Kasumi-1 (cell line): ENCODE measurements around the gene DUSP16.
"Not testable (repeated sequence)": the region's sequence is repeated elsewhere in the genome, so short reads cannot be mapped to it uniquely, and the experiment has no call there.

Experiments used
- DNase-seq, 2 experiments: peaks; one replicate each; lab custom pipeline; 2025; lab: John Stamatoyannopoulos, UW

Gene DUSP16

GRCh38 chr12:12520273-12520672, 42.4 kb downstream of the DUSP16 start:
- DNase-seq: no peak

GRCh38 chr12:12519354-12519998, 43.2 kb downstream of the DUSP16 start:
- DNase-seq: no peak

DNA sequence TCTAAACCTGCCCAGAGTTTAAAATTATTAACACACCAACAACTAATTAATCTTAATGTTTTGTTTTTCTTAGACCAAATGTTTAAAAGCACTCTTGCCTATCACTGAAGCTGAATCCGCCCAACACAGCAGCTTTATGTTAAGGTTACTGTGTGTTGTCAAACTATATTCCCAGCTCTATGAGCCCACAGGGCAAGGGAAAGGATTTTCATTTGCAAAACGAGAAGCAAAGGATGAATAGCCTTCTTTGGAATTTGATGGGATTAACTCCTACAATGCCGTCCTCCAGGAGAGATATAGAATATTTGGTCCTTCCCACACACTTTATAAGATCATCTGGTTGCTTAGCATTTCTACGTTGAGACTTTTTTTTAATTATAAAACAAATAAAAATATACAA, 43.7 kb downstream of the DUSP16 start:
- DNase-seq: no peak

DNA sequence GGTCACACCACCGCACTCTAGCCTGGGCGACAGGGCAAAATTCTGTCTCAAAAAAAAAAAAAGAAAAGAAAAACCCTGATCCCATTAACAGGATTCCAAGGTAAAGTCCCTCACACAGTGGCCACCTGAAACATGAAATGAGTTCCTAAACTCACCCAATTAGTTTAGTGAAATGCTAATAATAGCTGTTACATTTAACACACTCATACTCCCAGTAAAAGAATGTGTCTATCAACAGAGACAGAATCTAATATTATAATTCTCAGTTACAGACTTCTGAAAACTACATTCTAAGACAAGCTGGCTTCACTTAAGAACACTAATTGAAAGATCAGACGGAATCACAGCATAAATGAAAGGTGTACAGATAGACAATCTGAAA, 44.2 kb downstream of the DUSP16 start:
- no peak for DNase-seq

- no peak for DNase-seq
These were observed 49.2 kb downstream of the DUSP16 start for GRCh38 chr12:12513416-12514006.

- no peak for DNase-seq
These were observed 50.6 kb downstream of the DUSP16 start for GRCh38 chr12:12511895-12512711.

GRCh38 chr12:12511021-12511783, 51.5 kb downstream of the DUSP16 start:
- no peak for DNase-seq

GRCh38 chr12:12510551-12510950, 52.1 kb downstream of the DUSP16 start:
- no peak for DNase-seq

DNA sequence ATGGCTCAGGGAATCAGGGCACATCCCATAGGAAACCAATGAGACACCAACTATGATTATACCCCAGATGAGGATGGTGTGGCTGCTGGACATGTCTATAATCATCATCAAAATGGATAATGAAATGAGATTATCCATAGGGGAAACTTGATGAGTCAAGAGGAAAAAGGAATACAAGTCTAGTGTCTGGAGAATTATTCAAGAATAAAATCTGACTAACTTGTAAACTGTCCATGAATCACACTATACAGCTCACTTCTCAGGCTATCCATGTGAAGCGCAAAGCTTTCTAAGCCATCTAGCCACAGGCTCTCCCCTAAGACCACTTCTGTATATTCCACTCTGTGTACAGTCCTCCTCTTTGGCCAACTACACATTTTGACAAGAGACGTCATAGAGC, 52.5 kb downstream of the DUSP16 start:
- DNase-seq: no peak

- no peak for DNase-seq
These were observed 54.1 kb downstream of the DUSP16 start for GRCh38 chr12:12508612-12509011.

GRCh38 chr12:12507121-12507520, 55.5 kb downstream of the DUSP16 start:
- DNase-seq: no peak

DNA sequence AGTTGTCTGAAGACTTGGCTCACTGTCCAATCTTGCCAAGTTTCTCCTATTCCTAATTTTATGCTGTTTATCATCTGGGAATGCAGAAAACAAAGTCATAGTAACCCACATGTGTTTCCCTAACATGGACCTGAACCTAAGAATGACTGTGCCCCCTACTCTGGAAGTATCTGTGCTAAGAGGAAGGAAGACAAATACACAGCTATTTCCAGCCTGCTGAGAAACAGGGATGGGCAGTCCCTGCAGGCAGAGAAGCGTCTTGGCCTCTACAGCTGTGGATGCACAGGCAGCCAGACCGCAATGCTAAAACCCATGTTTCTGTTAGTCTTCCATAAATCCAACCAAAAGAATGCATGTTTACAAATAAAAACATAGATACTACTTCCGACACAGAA, 56.2 kb downstream of the DUSP16 start:
- DNase-seq: no peak

DNA sequence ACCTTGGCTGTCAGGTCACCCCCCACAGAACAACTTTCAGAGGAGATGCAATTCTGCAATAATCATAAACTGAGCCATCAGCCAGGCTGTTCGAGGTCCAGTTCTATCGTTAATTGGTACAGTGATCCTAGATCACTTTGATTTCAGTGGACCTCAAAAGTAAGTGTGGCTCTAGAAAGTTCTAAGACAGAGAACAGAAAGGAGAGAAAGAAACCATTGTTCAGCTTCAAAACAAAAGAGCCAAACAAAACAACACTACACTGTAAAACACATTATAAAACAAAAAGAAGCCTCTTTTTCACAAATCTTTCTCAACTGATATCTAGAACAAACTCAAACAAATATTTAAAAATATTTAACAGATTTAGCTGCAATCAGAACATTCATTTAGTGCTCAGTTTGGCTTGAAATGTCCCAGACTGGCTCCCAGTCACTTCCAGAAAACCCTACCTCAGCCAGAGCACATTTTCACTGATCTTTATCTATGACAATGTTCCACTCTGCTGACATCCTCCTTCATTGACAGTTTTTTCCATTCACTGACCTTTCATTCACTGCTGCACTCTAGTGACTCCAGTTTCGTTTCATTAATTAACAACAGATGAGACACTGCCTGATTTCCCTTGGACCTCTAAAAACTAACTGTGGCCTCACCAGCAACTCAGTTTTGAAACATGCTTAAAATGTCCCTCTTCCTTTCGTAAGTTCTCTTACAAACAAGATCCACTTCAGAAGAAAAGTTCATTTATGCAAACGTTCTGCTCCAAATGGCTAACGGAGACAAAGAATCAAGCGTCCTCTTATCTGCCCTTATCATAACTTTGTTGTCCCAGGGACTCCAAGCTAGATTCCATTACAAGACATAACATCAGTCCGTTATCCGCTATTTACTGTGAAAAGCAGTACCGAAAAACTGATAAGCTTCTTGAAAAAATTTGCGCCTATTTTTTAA, 56.8 kb downstream of the DUSP16 start:
- no peak for DNase-seq

DNA sequence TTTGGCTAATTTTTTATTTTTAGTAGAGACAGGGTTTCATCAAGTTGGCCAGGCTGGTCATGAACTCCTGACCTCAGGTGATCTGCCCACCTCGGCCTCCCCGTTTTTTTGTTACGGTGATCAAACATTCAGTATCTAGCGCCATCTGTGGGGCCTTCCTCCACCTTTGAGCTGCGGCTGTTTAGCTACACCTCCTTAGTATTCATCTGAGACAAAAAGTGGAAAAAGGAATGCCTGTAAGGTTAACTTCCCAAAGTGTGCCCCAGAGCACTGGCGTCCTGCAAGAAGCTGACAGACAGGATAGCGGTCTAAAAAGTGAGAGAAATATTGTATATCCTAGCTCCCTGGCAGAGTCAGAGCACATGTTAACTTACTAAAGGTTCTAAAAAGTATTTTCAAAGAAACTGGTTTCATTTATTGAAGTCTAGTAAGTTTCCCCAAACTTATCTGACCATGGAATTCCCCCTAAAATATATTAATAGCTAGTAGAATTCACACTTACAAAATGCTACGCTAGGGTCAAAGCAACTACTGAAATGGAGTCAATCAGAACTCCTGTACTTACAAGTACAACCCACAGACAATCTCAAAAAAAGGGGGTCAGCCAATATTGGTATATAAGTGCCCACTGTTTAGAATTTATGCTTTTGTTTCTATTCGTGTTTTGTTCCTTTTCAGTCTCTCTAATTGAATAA, 59.1 kb downstream of the DUSP16 start:
- DNase-seq: no peak

- DNase-seq: no peak
These were observed 59.9 kb downstream of the DUSP16 start for GRCh38 chr12:12502815-12503151.

DNA sequence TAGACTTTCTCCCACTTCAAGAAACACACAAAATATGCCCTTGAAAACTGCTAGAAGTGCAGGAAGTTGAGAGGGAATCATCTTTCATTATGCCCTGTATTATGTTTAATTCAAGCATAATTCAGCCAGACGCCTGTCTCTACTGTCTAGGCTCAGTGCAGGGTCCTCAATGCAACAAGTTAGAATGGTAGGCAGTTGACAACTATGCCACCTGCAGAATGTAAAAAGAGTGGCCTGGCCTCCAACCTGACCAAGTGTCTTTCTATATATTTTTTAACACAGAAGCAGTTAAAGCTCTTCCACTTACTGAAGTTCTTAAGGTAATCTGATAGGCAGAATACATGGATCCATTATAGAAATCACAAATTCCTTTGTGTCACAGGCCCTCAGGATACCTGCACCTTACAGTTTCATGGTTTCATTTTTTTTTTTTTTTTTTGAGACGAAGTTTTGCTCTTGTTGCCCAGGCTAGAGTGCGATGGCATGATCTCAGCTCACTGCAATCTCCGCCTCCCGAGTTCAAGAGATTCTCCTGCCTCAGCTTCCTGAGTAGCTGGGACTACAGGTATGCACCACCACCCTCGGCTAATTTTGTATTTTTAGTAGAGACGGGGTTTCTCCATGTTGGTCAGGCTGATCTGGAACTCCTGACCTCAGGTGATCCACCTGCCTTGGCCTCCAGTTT, 60.4 kb downstream of the DUSP16 start:
- not testable (repeated sequence) for DNase-seq

DNA sequence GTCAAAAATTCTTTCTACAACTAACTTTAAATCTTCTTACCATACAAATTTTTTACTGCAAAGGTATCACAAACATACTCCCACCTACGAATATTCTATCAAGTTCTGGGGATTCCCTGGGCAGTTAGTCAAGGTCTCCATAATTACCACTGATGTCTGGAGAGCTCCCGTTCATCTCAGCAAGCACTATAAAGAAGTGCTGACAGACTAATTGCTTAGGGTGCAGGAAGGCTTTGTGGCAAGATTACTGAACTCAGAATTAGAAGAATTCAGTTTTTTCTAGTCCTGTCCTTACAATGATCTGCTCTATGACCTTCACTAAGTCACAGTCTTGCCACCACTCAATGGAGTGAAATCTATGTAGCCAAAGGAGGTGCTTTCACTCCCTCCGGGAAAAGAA, 61.5 kb downstream of the DUSP16 start:
- DNase-seq: no peak

DNA sequence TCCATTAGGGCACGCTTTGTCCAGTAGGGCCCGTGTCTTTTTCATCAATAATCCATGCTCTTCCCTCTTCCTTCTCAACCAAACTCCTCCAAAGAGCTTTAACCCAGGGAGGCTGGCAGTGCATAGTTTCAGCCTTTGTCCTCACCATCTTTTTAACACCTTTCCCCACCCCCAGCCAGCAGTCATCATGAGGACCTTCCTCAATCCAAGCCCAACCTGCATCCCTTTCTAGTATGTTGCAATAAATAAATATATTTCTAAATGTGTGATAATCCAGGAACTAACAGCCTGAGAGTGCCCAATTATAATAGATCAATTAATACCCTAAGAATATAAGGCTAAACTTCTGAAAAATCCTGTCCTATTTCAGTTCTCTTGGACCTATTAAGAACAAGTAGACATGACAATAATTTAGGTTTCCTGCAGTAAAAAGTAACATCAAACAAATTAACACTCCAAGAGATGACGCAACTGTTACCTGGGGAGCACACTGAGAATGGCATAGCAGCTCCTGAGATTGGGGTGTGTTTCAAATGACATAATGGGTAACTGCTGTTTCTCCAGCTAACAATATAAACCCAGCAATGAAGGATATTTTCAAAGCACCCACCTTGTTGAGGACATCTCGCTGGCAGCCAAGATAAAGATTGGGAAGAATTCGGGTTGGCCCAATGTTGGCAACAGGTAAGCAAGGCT, 62.6 kb downstream of the DUSP16 start:
- no peak for DNase-seq

DNA sequence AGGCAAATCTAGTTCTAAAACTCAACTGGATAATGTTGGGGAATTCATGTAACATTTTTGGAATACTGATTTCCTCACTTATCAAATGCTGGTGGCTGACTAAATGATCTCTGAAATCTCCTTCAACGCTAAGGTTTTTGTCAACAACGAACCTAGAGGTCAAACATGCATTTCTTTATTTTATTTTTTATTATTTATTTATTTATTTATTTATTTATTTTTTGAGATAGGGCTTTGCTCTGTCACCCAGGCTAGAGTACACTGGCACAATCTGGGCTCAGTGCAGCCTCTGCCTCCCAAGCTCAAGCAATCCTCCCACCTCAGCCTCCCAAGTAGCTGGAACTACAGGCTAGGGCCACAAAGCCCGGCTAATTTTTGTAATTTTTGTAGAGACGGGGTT, 64.5 kb downstream of the DUSP16 start:
- no peak for DNase-seq

DNA sequence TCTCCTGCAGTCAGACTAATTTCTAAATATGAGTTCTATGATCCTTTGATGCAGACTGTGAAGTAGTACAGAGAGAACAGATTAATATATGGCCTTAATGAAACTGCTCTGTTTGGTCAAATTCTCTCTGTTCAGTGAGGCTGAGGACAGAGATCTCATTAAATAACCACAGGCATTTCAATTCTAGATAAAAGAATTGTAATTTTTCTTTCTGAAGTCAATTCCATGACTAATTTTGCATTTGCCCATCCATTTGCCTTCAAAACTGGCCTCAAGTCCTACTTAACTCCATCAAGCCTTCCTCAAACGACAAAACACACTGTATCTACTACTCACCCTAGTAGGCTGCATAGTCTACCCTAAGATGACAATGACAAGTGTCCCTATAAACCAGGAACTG, 67.1 kb downstream of the DUSP16 start:
- no peak for DNase-seq
